ENCODE data around the gene BEND7. TPM values are rescaled to one million over a fixed set of nuclear protein-coding genes. Genes with fewer than 3 reads are reported as not detected.
A peak's percentile ranks its signal among the peaks of the same experiment; 100 is the strongest.

The BEND7 gene
- total and polyA plus RNA-seq, 2 of the 13 experiments (the other 11 are each of a cell fraction or from before 2014, with no cell fraction given): 14.1 to 17.1 TPM

- TF ChIP-seq ZBTB40 (IDR thresholded peaks at IDR 0.05) (no peak), ZBTB40 (CRISPR knock-in tag; IDR thresholded peaks at IDR 0.05) (no peak), EP300 (IDR thresholded peaks at IDR 0.05; ENCODE audit: low read depth in 2 of 2, low read length in 2 of 2) (peak in 1 of 2 experiments; percentile 72; a peak in 2 of 4 replicates), EP300 (CRISPR knock-in tag; IDR thresholded peaks at IDR 0.05; ENCODE audit: borderline replicate concordance) (peak; percentile 60; the same call in 1 of the 2 replicates), ZBTB38 (CRISPR knock-in tag; IDR thresholded peaks at IDR 0.05) (no peak), KDM6A (CRISPR knock-in tag; IDR thresholded peaks at IDR 0.05; ENCODE audit: low read depth) (no peak), PHF8 (CRISPR knock-in tag; IDR thresholded peaks at IDR 0.05) (no peak), ISL2 (CRISPR knock-in tag; IDR thresholded peaks at IDR 0.05) (0 out of 2 replicates have a peak, but pooled peaks have one; percentile 47), MYC (CRISPR knock-in tag; IDR thresholded peaks at IDR 0.05; ENCODE audit: borderline replicate concordance) (no peak), SALL1 (CRISPR knock-in tag; IDR thresholded peaks at IDR 0.05) (no peak), RELA (CRISPR knock-in tag; IDR thresholded peaks at IDR 0.05) (no peak), CENPT (CRISPR knock-in tag; IDR thresholded peaks at IDR 0.05; ENCODE audit: low read depth) (no peak), ZNF710 (CRISPR knock-in tag; IDR thresholded peaks at IDR 0.05; ENCODE audit: borderline replicate concordance) (no peak), HMG20B (CRISPR knock-in tag; conservative IDR thresholded peaks at IDR 0.05) (no peak), ZNF160 (CRISPR knock-in tag; IDR thresholded peaks at IDR 0.05) (no peak), ZNF235 (CRISPR knock-in tag; IDR thresholded peaks at IDR 0.05; ENCODE audit: borderline replicate concordance) (no peak), ZNF644 (CRISPR knock-in tag; IDR thresholded peaks at IDR 0.05; ENCODE audit: low read depth) (no peak), DNMT3B (CRISPR knock-in tag; conservative IDR thresholded peaks at IDR 0.05) (no peak), MZF1 (CRISPR knock-in tag; IDR thresholded peaks at IDR 0.05; ENCODE audit: borderline replicate concordance) (no peak), SOX13 (IDR thresholded peaks at IDR 0.05) (no peak), SOX13 (CRISPR knock-in tag; conservative IDR thresholded peaks at IDR 0.05 in 1 of 2, IDR thresholded peaks at IDR 0.05 in 1 of 2) (peak in 1 of 2 experiments; percentile 12; a peak in 1 of 4 replicates), ZNF30 (CRISPR knock-in tag; IDR thresholded peaks at IDR 0.05) (no peak)
These were observed 28.6 kb downstream of the BEND7 start (continued) for GRCh38 chr10:13500201-13500600.

Data from HepG2 (cell line).